Motor neuron (in vitro differentiated cells): Measurements from ENCODE around the gene EYS. TPM values are rescaled to one million over a fixed set of nuclear protein-coding genes. Genes with fewer than 3 reads are reported as not detected.
"Not testable (repeated sequence)": the region's sequence is repeated elsewhere in the genome, so short reads cannot be mapped to it uniquely, and the experiment has no call there.

Source experiments
- ATAC-seq, 8 experiments: fragments of 200-7000 bp; cut with Tn5 transposase; replicated peaks in 6 of 8; 2 replicates each; pipeline ENCODE4 v1.8.0; 2021; ENCODE audit warnings: mild to moderate bottlenecking in 8 of 8, moderate library complexity in 8 of 8
- H3K27ac ChIP-seq, 2 donors: fragments of 250-450 bp; sonication (Bioruptor Pico); 2 replicates each; pipeline ENCODE4 v1.9.0; 2021; ENCODE audit warnings: antibody characterized with exemption in 2 of 2, mild to moderate bottlenecking in 2 of 2, moderate library complexity in 1 of 2
- H3K4me1 ChIP-seq, 2 donors: fragments of 250-450 bp; sonication (Bioruptor Pico); replicated peaks in 1 of 2; 2 replicates each; pipeline ENCODE4 v1.6.1; 2021; ENCODE audit warnings: antibody characterized with exemption in 2 of 2, mild to moderate bottlenecking in 2 of 2, moderate library complexity in 1 of 2
- H3K4me3 ChIP-seq, 5 donors: fragments of 250-450 bp; sonication (Bioruptor Pico); 2 replicates each; pipeline ENCODE4 v1.9.0; 2021; ENCODE audit warnings: antibody characterized with exemption in 5 of 5, mild to moderate bottlenecking in 5 of 5, moderate library complexity in 4 of 5
- WGBS, 10 experiments: fragments of 450-650 bp; shearing (Covaris generic); methylation state at CpG; one replicate each; pipeline ENCODE4 v1.0.0; 2022; 5-methylcytosine and 5-hydroxymethylcytosine counted together
- in situ Hi-C, 9 experiments: fragments of 400-800 bp; cut with MboI; loops; one replicate each; pipeline ENCODE4 v1.15.0; 2021; ENCODE audit warnings: low sequenced_read_pairs in 9 of 9, low pct_unique_long_range_greater_than_20kb in 2 of 9; ENCODE audit not compliant: unreplicated experiment in 9 of 9
- total RNA-seq, 8 experiments: library from RNA; unstranded; fragments of 300-600 nt; gene quantifications; 2 replicates each; pipeline versions ENCODE4 v1.2.3 to v1.2.4, GENCODE V29; 2022

Gene EYS
- total RNA-seq, 8 experiments from 2014 or later: 0.71 to 3.7 (median 1.2) TPM

GRCh38 chr6:63859528-63859927, 1847.5 kb downstream of the EYS start:
- Histone ChIP-seq H3K27ac (no peak overlapping the region), H3K4me1 (peaks cover 0 to 5% of the 10 kb centered on the region in 2 donors), H3K4me3 (no peak overlapping the region)
- no peak for ATAC-seq
- WGBS, 10 experiments: 40 to 98% (median 80%) methylated on average over 1 to 4 of the region's 4 CpGs; no CpG with 5 or more reads in 1 of the 10 experiments
- in situ Hi-C loops: no loop called here

- ATAC-seq: no peak
Observed at GRCh38 chr6:63858691-63859090, 1848.3 kb downstream of the EYS start.

GRCh38 chr6:63856271-63856670, 1850.8 kb downstream of the EYS start:
- in situ Hi-C loops: no loop called here
- no peak for ATAC-seq
- H3K4me3 ChIP-seq: no peak overlapping the region
- no peak overlapping the region for H3K27ac ChIP-seq
- 13 to 90% (median 60%) methylated on average over 1 of the region's 1 CpG; no CpG with 5 or more reads in 3 of the 10 experiments for WGBS, 10 experiments
- H3K4me1 ChIP-seq: no peaks in the 10 kb centered on the region

More at GRCh38 chr6:63858691-63859090, 1848.3 kb downstream of the EYS start:
- Histone ChIP-seq H3K27ac (no peak overlapping the region), H3K4me3 (no peak overlapping the region), H3K4me1 (no peaks in the 10 kb centered on the region)
- 17 to 100% (median 70%) methylated on average over 1 to 2 of the region's 2 CpGs; no CpG with 5 or more reads in 1 of the 10 experiments for WGBS, 10 experiments
- in situ Hi-C loops: no loop called here

GRCh38 chr6:63844287-63844686, 1862.7 kb downstream of the EYS start:
- WGBS, 10 experiments: 36 to 100% (median 79%) methylated on average over 1 to 2 of the region's 2 CpGs
- no peak for ATAC-seq
- Histone ChIP-seq H3K4me3 (no peak overlapping the region), H3K27ac (no peak overlapping the region), H3K4me1 (no peaks in the 10 kb centered on the region)
- in situ Hi-C loops: no loop called here

GRCh38 chr6:63839485-63839884, 1867.5 kb downstream of the EYS start:
- no peak for ATAC-seq
- H3K4me1 ChIP-seq: no peaks in the 10 kb centered on the region
- H3K4me3 ChIP-seq: no peak overlapping the region
- H3K27ac ChIP-seq: no peak overlapping the region
- in situ Hi-C loops: no loop called here
- 9 to 100% (median 75%) methylated on average over 1 to 2 of the region's 2 CpGs; no CpG with 5 or more reads in 1 of the 10 experiments for WGBS, 10 experiments

- ATAC-seq, H3K27ac ChIP-seq, in situ Hi-C loops, H3K4me1 ChIP-seq, H3K4me3 ChIP-seq: not testable (repeated sequence)
- WGBS, 10 experiments: 71 to 100% (median 86%) methylated on average over 1 of the region's 1 CpG; no CpG with 5 or more reads in 4 of the 10 experiments
Observed at GRCh38 chr6:63828678-63829077, 1878.3 kb downstream of the EYS start.

- H3K4me1 ChIP-seq: no peaks in the 10 kb centered on the region
- 33 to 100% (median 90%) methylated on average over 1 to 6 of the region's 6 CpGs; no CpG with 5 or more reads in 3 of the 10 experiments for WGBS, 10 experiments
- H3K27ac ChIP-seq: no peak overlapping the region
- no peak overlapping the region for H3K4me3 ChIP-seq
- no peak for ATAC-seq
- in situ Hi-C loops: no loop called here
Observed at GRCh38 chr6:63824722-63825121, 1882.3 kb downstream of the EYS start.

- 29 to 71% (median 39%) methylated on average over 1 of the region's 1 CpG; no CpG with 5 or more reads in 4 of the 10 experiments for WGBS, 10 experiments
- Histone ChIP-seq H3K4me3 (no peak overlapping the region), H3K27ac (no peak overlapping the region), H3K4me1 (no peaks in the 10 kb centered on the region)
- in situ Hi-C loops: no loop called here
- no peak for ATAC-seq
Observed at GRCh38 chr6:63821442-63821841, 1885.6 kb downstream of the EYS start.

- peak in 1 of 8 experiments; percentile 25 for ATAC-seq
Observed at GRCh38 chr6:63819831-63820230, 1887.2 kb downstream of the EYS start.

GRCh38 chr6:63817492-63818050, 1889.5 kb downstream of the EYS start:
- no peaks in the 10 kb centered on the region for H3K4me1 ChIP-seq
- 20 to 100% (median 89%) methylated on average over 1 to 4 of the region's 4 CpGs; no CpG with 5 or more reads in 3 of the 10 experiments for WGBS, 10 experiments
- no peak overlapping the region for H3K4me3 ChIP-seq
- in situ Hi-C loops: no loop called here
- no peak for ATAC-seq
- no peak overlapping the region for H3K27ac ChIP-seq

More at GRCh38 chr6:63819831-63820230, 1887.2 kb downstream of the EYS start:
- H3K4me1 ChIP-seq: no peaks in the 10 kb centered on the region
- no peak overlapping the region for H3K27ac ChIP-seq
- in situ Hi-C loops: no loop called here
- 29 to 100% (median 100%) methylated on average over 1 of the region's 1 CpG; no CpG with 5 or more reads in 5 of the 10 experiments for WGBS, 10 experiments
- H3K4me3 ChIP-seq: no peak overlapping the region

GRCh38 chr6:63816982-63817436, 1890.0 kb downstream of the EYS start:
- 40 to 71% (median 45%) methylated on average over 1 of the region's 1 CpG; no CpG with 5 or more reads in 6 of the 10 experiments for WGBS, 10 experiments

GRCh38 chr6:63816401-63816981, 1890.5 kb downstream of the EYS start:
- in situ Hi-C loops: no loop called here
- ATAC-seq: no peak
- 51 to 100% (median 71%) methylated on average over 1 to 5 of the region's 5 CpGs; no CpG with 5 or more reads in 3 of the 10 experiments for WGBS, 10 experiments
- Histone ChIP-seq H3K27ac (no peak overlapping the region), H3K4me3 (no peak overlapping the region), H3K4me1 (no peaks in the 10 kb centered on the region)

More at GRCh38 chr6:63816982-63817436, 1890.0 kb downstream of the EYS start:
- in situ Hi-C loops: no loop called here
- Histone ChIP-seq H3K4me1 (no peaks in the 10 kb centered on the region), H3K27ac (no peak overlapping the region), H3K4me3 (no peak overlapping the region)
- ATAC-seq: peak in 6 of 8 experiments; percentile 21 to 69 (median 58)

- in situ Hi-C loops: no loop called here
- Histone ChIP-seq H3K27ac (no peak overlapping the region), H3K4me1 (no peaks in the 10 kb centered on the region), H3K4me3 (no peak overlapping the region)
- WGBS, 10 experiments: 33 to 100% (median 100%) methylated on average over 1 of the region's 1 CpG; no CpG with 5 or more reads in 2 of the 10 experiments
- no peak for ATAC-seq
Observed at GRCh38 chr6:63814459-63814858, 1892.6 kb downstream of the EYS start.
